GM12878 (cell line): ENCODE measurements around the gene CDC34. TPM values are rescaled to one million over a fixed set of nuclear protein-coding genes. Genes with fewer than 3 reads are reported as not detected.

ENCODE experiments used
- ATAC-seq: fragments of 200-7000 bp; cut with Tn5 transposase; 3 replicates; pipeline ENCODE4 v1.9.1; 2020; ENCODE audit warnings: mild to moderate bottlenecking, moderate library complexity
- BruUV-seq: library from RNA; stranded (reverse); fragments of 400-500 nt; replicated peaks from 2 replicates; lab custom pipeline; 2021; lab: Mats Ljungman, UMichigan
- CTCF ChIA-PET: fragments of 300-600 bp; sonication (Branson Sonifier 250); formaldehyde crosslinking; extraction: SDS; loops from one replicate; lab custom pipeline; 2021; ENCODE audit warnings: inconsistent platforms; lab: Yijun Ruan, JAX
- POLR2A ChIA-PET: fragments of 350-600 bp; formaldehyde crosslinking; extraction: SDS; loops from one replicate; lab custom pipeline; 2021; ENCODE audit warnings: inconsistent platforms; lab: Charles Lee
- RAD21 ChIA-PET: fragments of 300-600 bp; sonication (Branson Sonifier 250); formaldehyde crosslinking; loops from one replicate; lab custom pipeline; 2023; ENCODE audit warnings: antibody characterized with exemption; ENCODE audit not compliant: unreplicated experiment; lab: Charles Lee
- SMC1A ChIA-PET: fragments of 300-600 bp; sonication (Branson Sonifier 250); formaldehyde crosslinking; loops from one replicate; lab custom pipeline; 2023; ENCODE audit not compliant: unreplicated experiment, uncharacterized antibody; lab: Charles Lee
- DNase-seq: peaks from one replicate; pipeline ENCODE4 v3.0.0-alpha.2; 2011; ENCODE audit warnings: low read depth, low spot score
- FAIRE-seq: peaks from 3 replicates; lab custom pipeline; 2011; peaks lifted over from hg19 to GRCh38; lab: Jason Lieb, UNC
- H2AFZ ChIP-seq: 2 replicates; pipeline ENCODE4 v1.6.0; 2011; ENCODE audit warnings: low read depth, low read length, control low read depth; ENCODE audit not compliant: control insufficient read depth
- H3K27ac ChIP-seq: 2 replicates; pipeline ENCODE4 v1.5.1; 2011; ENCODE audit warnings: control low read depth; ENCODE audit not compliant: control insufficient read depth, insufficient read depth
- H3K27me3 ChIP-seq, 2 experiments: replicated peaks in 1 of 2; 2 replicates each; pipeline versions ENCODE4 v1.6.0 to v1.6.1; 2011; ENCODE audit warnings: low read length in 1 of 2; ENCODE audit not compliant: control insufficient read depth in 2 of 2, insufficient read depth in 2 of 2
- H3K36me3 ChIP-seq, 2 experiments: 2 replicates each; pipeline ENCODE4 v1.5.1; 2011; ENCODE audit warnings: low read length in 1 of 2; ENCODE audit not compliant: control insufficient read depth in 2 of 2, insufficient read depth in 2 of 2
- H3K4me1 ChIP-seq: 2 replicates; pipeline ENCODE4 v1.6.1; 2011; ENCODE audit warnings: mild to moderate bottlenecking, low read length, moderate library complexity, mixed read lengths; ENCODE audit not compliant: control insufficient read depth, insufficient read depth
- H3K4me2 ChIP-seq: 2 replicates; pipeline ENCODE4 v1.6.0; 2011; ENCODE audit warnings: control low read depth; ENCODE audit not compliant: control insufficient read depth, insufficient read depth
- H3K4me3 ChIP-seq: fragments of 200-600 bp; sonication (generic); 2 replicates; pipeline ENCODE4 v1.5.1; 2016
- H3K79me2 ChIP-seq: 2 replicates; pipeline ENCODE4 v1.6.0; 2011; ENCODE audit warnings: low read length; ENCODE audit not compliant: control insufficient read depth, insufficient read depth
- H3K9ac ChIP-seq: 2 replicates; pipeline ENCODE4 v1.8.0; 2011; ENCODE audit warnings: low read length, control low read depth, mixed read lengths; ENCODE audit not compliant: control insufficient read depth, insufficient read depth
- H3K9me3 ChIP-seq: replicated peaks from 3 replicates; pipeline ENCODE4 v1.5.1; 2011; ENCODE audit warnings: mild to moderate bottlenecking, low read length; ENCODE audit not compliant: control insufficient read depth, insufficient read depth
- H4K20me1 ChIP-seq: 2 replicates; pipeline ENCODE4 v1.6.0; 2011; ENCODE audit not compliant: control insufficient read depth, insufficient read depth
- ATF2 ChIP-seq: IDR thresholded peaks from 2 replicates; pipeline ENCODE4 v1.6.1; 2012; ENCODE audit warnings: low read length, inconsistent platforms
- BCL3 ChIP-seq: IDR thresholded peaks from 2 replicates; pipeline ENCODE4 v1.6.1; 2011; ENCODE audit warnings: borderline replicate concordance, low read depth, mild to moderate bottlenecking, moderate library complexity, low read length; ENCODE audit not compliant: insufficient read depth, poor library complexity, severe bottlenecking
- HDAC2 ChIP-seq: fragments of 200-600 bp; sonication (generic); IDR thresholded peaks from 2 replicates; pipeline ENCODE4 v1.6.1; 2017
- JUND ChIP-seq: IDR thresholded peaks from 2 replicates; pipeline ENCODE4 v1.6.1; 2012; ENCODE audit warnings: low read depth, mild to moderate bottlenecking, low read length, improper control_type of control experiment, moderate library complexity
- MAX ChIP-seq: IDR thresholded peaks from 2 replicates; pipeline ENCODE4 v1.6.1; 2012; ENCODE audit warnings: low read depth, low read length, improper control_type of control experiment
- NFYA ChIP-seq: IDR thresholded peaks from 2 replicates; pipeline ENCODE4 v1.6.1; 2011; ENCODE audit warnings: low read depth, mild to moderate bottlenecking, low read length, improper control_type of control experiment, borderline replicate concordance
- PML ChIP-seq: IDR thresholded peaks from 2 replicates; pipeline ENCODE4 v1.6.1; 2012; ENCODE audit warnings: low read length, inconsistent platforms
- PRDM15 ChIP-seq: fragments of 450-650 bp; formaldehyde crosslinking; IDR thresholded peaks from 2 replicates; pipeline ENCODE4 v1.4.0; 2020; ENCODE audit warnings: mild to moderate bottlenecking, moderate library complexity
- RAD21 ChIP-seq: IDR thresholded peaks from 2 replicates; pipeline ENCODE4 v1.6.1; 2011; ENCODE audit warnings: mild to moderate bottlenecking, low read depth, low read length, moderate library complexity; ENCODE audit not compliant: insufficient read depth
- RFX5 ChIP-seq: IDR thresholded peaks from 2 replicates; pipeline ENCODE4 v1.6.1; 2011; ENCODE audit warnings: low read depth, low read length, improper control_type of control experiment
- RUNX3 ChIP-seq: IDR thresholded peaks from 2 replicates; pipeline ENCODE4 v1.6.1; 2012; ENCODE audit warnings: low read length, inconsistent platforms
- WGBS: methylation state at CpG from one replicate; pipeline ENCODE4 v1.1.6; 2016; ENCODE audit warnings: low lambda C conversion rate; ENCODE audit not compliant: insufficient replicate concordance, insufficient coverage; ENCODE audit errors: missing lambda C conversion rate; 5-methylcytosine and 5-hydroxymethylcytosine counted together
- in situ Hi-C: fragments of 300-500 bp; cut with MboI; formaldehyde crosslinking; loops from 9 replicates; pipeline ENCODE4 v1.14.3; 2018; ENCODE audit warnings: mixed read lengths
- intact Hi-C: fragments of 100-400 bp; cut with micrococcal nuclease; formaldehyde crosslinking; loops from one replicate; pipeline ENCODE4 v1.14.2; 2022; ENCODE audit not compliant: unreplicated experiment
- polyA plus RNA-seq, 11 experiments: library from polyadenylated mRNA; depleted of rRNA in 4 of 11; unstranded in 6 of 11; stranded (reverse) in 5 of 11; fragments of >200 nt; fragmentation: Nextera tagmentation in 4 of 11; fragmentation: Illumina TruSeq in 1 of 11; extraction: Ambion mirVana in 4 of 11; extraction: Trizol in 1 of 11; gene quantifications; 1 replicate in 1 of 11; 2 replicates in 10 of 11; pipeline versions ENCODE4 v1.2.1 to v1.2.3, GENCODE V29; 2011 to 2016; ENCODE audit warnings: inconsistent platforms in 2 of 11, missing spikeins in 2 of 11, low read depth in 1 of 11
- total RNA-seq, 4 experiments: library from RNA; depleted of rRNA in 3 of 4; stranded (reverse); fragments of >200 nt in 3 of 4; fragmentation: Illumina TruSeq in 1 of 4; extraction: Trizol in 1 of 4; gene quantifications; 2 replicates each; pipeline versions ENCODE4 v1.2.1 to v1.2.3, GENCODE V29; 2013 to 2021

The CDC34 gene
- total and polyA plus RNA-seq, 10 of the 15 experiments (the other 5 are each of a cell fraction or from before 2014, with no cell fraction given), result 0.31 to 48.9 (median 28.5) TPM

- TF ChIP-seq PRDM15 (CRISPR knock-in tag), result no peak
- TF ChIP-seq NFYA, result no peak
- TF ChIP-seq MAX, result no peak
Measured at GRCh38 chr19:547117-547516, 15.6 kb downstream of the CDC34 start (continued).

- Histone ChIP-seq H3K9me3 (no peaks in the 10 kb centered on the region), H4K20me1 (no peaks in the 10 kb centered on the region), H2AFZ (no peak overlapping the region), H3K27ac (no peak overlapping the region), H3K27me3 (no peaks in the 10 kb centered on the region), H3K4me1 (no peaks in the 10 kb centered on the region), H3K79me2 (no peaks in the 10 kb centered on the region), H3K4me3 (no peak overlapping the region), H3K36me3 (no peaks in the 10 kb centered on the region), H3K4me2 (no peak overlapping the region), H3K9ac (no peak overlapping the region)
- SMC1A ChIA-PET, result no interaction called here
- RAD21 ChIA-PET, result no interaction called here
- POLR2A ChIA-PET, result no interaction called here
- no peak for FAIRE-seq
- no peak for DNase-seq
- BruUV-seq, result no TSS peak
- in situ Hi-C loops, result no loop called here
- no peak for TF ChIP-seq ATF2
- no peak for TF ChIP-seq BCL3
- TF ChIP-seq JUND, result no peak
- no peak for TF ChIP-seq RAD21
- TF ChIP-seq RUNX3, result no peak
- TF ChIP-seq PML, result no peak
- TF ChIP-seq RFX5, result no peak
- TF ChIP-seq HDAC2, result no peak
- TF ChIP-seq MAX, result no peak
- WGBS, result 71% methylated on average over 22 of the region's 26 CpGs
- no peak; the same call in 2 of the 3 replicates for ATAC-seq
- CTCF ChIA-PET, result no interaction called here
- intact Hi-C loops, result no loop called here
Measured at GRCh38 chr19:547836-548720, 16.5 kb downstream of the CDC34 start.
